Uterus (tissue), 2 donors: Measurements from ENCODE around the gene KRTAP5-5.

Experiments
- POLR2A ChIP-seq, 2 donors: fragments of 450-650 bp; IDR thresholded peaks; one replicate each; pipeline ENCODE4 v1.6.1; 2016; ENCODE audit warnings: antibody characterized with exemption in 2 of 2, mild to moderate bottlenecking in 1 of 2, moderate library complexity in 1 of 2
- TF ChIP-seq, protein P1 (sequence below), 4 experiments: fragments of 200-600 bp in 2 of 4; fragments of 450-650 bp in 2 of 4; sonication (generic) in 2 of 4; IDR thresholded peaks; one replicate each; pipeline ENCODE4 v1.5.1; 2016 to 2019; ENCODE audit warnings: antibody characterized with exemption in 4 of 4, mild to moderate bottlenecking in 2 of 4, moderate library complexity in 1 of 4

DNA sequence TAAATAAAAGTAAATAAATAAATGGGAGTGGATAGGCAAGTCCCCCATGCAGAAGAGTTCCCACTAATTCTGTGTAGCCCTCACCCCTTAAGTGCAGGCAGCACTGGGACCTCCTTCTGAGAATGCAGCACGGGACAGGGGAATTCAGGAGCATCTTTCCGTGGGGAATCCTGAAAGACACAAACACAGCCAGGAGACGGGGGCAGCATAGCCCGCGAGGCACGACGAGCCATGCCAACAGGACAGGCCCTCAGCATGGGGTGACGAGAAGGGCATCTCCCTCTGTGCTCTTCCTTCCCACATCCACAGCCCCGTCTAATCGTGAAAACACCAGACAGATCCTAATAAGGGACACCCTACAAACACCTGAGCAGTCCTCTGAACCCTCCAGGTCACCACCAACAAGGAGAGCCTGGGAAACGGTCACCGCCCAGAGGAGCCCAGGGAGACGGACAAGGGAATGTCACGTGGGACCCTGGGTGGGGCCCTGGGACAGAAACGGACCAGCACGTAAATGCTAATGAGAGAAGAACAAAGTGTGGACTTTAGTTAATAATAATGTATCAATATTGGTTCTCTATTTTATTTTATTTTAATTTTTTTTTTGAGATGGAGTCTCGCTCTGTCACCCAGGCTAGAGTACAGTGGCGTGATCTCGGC, 6.8 kb downstream of the KRTAP5-5 start:
- TF ChIP-seq POLR2A (IDR thresholded peaks at IDR 0.05) = no peak
- TF ChIP-seq, protein P1, sequence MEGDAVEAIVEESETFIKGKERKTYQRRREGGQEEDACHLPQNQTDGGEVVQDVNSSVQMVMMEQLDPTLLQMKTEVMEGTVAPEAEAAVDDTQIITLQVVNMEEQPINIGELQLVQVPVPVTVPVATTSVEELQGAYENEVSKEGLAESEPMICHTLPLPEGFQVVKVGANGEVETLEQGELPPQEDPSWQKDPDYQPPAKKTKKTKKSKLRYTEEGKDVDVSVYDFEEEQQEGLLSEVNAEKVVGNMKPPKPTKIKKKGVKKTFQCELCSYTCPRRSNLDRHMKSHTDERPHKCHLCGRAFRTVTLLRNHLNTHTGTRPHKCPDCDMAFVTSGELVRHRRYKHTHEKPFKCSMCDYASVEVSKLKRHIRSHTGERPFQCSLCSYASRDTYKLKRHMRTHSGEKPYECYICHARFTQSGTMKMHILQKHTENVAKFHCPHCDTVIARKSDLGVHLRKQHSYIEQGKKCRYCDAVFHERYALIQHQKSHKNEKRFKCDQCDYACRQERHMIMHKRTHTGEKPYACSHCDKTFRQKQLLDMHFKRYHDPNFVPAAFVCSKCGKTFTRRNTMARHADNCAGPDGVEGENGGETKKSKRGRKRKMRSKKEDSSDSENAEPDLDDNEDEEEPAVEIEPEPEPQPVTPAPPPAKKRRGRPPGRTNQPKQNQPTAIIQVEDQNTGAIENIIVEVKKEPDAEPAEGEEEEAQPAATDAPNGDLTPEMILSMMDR (IDR thresholded peaks at IDR 0.05) = no peak
